Left ventricle myocardium superior (tissue), 1 donor: ENCODE data around the gene KCNQ1OT1. TPM values are rescaled to one million over a fixed set of nuclear protein-coding genes. Genes with fewer than 3 reads are reported as not detected.
A peak's percentile ranks its signal among the peaks of the same experiment; 100 is the strongest.

ENCODE experiments used
- ATAC-seq: fragments of 200-7000 bp; cut with Tn5 transposase; one replicate; pipeline ENCODE4 v1.9.1; 2020; ENCODE audit warnings: mild to moderate bottlenecking, moderate library complexity
- DNase-seq: peaks from one replicate; pipeline ENCODE4 v3.0.0-alpha.2; 2020
- intact Hi-C: fragments of 100-400 bp; cut with micrococcal nuclease; formaldehyde crosslinking; loops from one replicate; pipeline ENCODE4 v1.11.0; 2022
- total RNA-seq: library from RNA; stranded (reverse); fragmentation: NEBNext Ultra II Directional; extraction: Animal tissue kit (Norgen Biotek cat#: 25700); gene quantifications from one replicate; pipeline ENCODE4 v1.2.1, GENCODE V29; 2021
- donor health status: DM: no; HTN: yes; CAD: no; lungs with severe emphysema.

Gene KCNQ1OT1
- total RNA-seq, 1 donor from 2014 or later, result 0.35 TPM

DNA sequence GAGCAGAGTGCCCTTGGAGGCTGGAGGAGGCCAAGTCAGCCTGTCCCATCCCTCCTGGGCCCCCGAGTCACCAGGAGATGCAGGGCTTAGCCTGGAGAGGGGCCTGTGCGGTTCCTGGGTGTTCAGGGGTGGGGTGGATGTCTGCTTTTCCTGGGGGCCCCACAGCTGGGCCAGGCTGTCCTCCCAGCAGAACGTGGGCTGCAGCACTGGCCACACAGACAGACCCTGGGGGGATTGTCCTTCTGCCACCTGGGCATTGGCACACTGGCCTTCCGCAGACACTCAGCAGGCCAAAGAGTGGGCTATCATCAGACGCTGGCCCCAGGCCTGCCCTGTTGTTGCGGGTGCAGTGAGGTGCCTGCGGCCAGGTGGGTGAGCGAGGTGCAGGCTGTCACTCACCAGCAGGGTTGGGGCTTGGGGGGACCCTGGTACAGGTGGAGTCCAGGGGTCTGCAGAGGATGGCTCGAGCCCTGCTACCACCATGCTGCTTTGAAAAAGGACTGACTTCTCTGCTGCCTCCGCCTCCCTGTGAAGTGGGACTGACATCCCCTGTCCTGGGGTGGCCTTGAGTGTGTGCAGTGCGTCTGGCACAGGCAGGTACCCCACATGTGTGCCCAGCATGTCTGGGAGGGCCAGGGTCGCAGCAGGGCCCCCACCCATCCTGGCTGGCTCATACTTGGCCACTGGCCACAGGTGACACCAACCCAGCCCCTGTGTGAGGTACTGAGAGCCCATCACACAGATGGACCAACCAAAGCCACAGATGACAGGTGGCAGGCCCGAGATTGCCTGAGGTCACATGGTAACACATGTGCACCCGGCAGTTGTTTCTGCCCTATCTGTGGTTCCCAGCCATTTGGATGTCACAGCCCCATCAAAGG, 39.0 kb upstream of the KCNQ1OT1 start:
- intact Hi-C loops, result no loop called here
- no peak for DNase-seq
- no peak for ATAC-seq

DNA sequence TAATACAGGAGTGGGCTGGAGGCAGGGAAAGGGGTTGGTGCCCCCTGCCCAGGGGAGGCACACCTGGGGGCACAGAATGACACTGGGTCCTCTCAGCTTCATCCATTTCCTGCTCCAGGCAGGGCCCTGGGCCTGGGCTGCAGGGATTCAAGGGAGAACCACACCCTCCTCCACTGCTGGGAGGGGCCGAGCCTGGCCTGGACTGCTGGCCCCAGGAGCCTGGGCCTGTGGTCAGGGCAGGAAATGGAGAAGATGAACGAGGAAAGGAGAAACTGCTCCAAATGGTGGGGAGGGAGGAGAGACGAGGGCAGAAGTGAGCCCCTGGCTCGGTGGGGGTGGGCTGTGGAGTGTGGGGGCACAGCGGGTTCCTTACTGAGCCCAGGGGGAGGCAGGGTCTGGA, 38.1 kb upstream of the KCNQ1OT1 start:
- DNase-seq (peak; percentile 68), ATAC-seq (peak; percentile 54)
- intact Hi-C loops, result no loop called here

DNA sequence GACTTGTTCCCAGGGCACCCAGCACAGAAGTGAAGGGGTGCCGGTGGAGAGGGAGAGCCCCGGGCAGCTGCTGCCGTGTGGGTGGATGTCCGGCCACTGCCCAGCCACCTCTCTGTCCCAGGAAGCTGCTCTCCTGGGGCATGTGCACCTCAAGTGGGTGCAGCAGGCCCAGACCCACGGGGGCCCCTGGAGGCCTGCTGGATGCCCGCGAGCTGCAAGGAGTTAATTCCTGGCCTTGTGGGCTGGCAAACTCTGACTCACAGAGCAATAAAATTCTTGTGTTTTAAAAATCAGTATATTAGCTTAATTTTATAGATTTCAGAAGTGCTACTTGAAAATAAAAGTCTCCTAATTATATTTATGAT, 37.4 kb upstream of the KCNQ1OT1 start:
- DNase-seq, result no peak
- intact Hi-C loops, result no loop called here
- no peak for ATAC-seq

DNA sequence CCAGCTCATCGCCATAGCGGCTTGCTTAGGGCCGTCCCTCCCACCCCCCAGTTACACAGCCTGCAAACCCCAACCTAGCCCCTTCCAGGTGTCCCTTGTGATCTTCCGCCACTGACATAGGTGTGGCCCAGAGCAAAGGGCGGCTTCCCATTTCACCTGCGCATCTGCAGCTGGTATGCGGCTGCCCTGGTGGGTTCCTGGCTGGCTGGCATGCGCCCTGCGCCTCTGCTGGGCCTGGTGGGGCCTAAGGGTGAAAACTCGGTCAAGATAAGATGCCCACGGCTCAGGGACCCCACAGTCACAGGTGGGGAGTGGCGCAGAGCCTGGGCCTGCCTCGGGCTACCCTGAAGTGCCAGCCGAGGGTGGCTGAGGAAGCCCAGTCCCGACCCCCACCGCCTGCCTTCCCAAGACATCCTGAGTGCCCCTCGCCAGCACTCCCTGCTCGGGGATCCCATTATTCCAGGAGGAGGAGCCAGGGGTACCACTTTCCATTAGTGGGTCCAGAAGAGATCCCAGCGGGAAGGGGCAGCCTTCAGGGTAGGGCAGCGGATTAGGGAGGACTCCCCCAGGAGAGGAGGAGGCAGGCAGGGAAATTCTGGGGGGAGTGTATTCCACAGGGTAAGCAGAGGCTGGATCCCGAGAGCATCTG, 36.9 kb upstream of the KCNQ1OT1 start:
- ATAC-seq (no peak), DNase-seq (no peak)
- intact Hi-C loops, result no loop called here

DNA sequence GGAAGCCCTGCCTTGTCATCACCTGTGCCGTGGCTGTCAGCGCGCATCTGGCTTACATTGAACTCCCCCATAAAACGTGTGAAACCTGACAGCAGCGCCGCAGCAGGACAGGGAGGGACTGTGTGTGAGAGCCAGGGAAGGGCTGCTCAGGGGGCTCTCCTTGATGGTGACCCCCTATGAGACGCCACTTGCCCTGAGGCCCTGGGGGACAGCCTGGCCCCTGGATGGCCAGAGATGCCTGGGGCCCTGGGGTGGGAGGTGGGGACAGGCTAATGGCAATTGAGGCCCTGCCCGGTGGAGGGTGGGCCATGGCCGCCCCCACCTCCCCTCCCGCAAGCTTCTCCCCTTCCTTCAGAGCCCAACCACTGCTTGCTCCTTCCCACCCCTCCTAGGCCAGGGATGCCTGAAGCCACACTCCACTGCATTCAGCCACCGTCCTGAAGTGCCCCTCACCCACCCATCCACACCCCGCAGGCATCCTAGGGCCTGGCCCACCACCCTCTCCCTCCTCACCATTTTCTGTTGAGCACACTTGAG, 35.3 kb upstream of the KCNQ1OT1 start:
- ATAC-seq, result no peak
- DNase-seq, result no peak
- intact Hi-C loops, result no loop called here

DNA sequence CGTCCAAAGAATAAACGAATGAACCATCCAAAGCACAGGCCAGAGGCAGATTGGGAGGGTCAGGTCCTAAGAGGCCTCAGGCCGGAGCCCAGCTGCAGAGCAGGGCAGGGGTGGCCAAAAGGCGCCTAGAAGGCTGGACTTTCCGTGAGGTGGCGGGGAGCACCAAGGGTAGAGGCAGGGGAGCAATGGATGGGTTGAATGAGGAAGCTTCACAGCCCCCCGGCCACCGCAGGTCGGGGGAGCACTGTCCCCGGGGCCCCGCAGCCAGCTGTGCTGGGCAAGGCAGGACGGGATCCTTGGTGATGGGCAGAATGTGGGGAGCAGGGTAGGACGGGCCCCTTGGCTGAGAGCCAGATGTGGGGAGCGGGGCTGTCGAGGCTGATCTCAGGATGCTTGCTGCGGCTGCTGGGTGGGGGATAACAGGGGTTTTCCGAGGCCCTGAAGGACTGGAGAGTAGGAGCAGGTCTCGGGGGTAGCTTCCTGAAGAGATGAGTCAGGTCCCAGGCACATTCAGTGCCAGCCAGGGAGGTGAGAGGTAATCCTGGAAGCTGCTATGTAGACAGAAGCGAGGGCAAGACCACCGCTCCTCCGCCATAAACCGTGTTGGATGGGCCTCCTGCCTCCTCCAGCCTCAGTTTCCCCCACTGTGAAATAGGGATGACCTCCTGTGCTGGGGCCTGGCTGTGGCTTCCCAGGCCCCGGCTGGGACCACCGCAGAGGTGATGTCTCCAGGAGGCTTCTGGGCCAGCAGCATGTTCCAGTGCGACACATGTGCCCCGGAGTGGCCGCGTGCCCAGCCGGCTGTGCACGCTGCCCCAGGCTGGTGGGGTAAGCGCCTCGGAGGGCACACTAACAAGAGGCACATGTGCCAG, 34.6 kb upstream of the KCNQ1OT1 start:
- intact Hi-C loops, result no loop called here
- DNase-seq, result peak; percentile 21

DNA sequence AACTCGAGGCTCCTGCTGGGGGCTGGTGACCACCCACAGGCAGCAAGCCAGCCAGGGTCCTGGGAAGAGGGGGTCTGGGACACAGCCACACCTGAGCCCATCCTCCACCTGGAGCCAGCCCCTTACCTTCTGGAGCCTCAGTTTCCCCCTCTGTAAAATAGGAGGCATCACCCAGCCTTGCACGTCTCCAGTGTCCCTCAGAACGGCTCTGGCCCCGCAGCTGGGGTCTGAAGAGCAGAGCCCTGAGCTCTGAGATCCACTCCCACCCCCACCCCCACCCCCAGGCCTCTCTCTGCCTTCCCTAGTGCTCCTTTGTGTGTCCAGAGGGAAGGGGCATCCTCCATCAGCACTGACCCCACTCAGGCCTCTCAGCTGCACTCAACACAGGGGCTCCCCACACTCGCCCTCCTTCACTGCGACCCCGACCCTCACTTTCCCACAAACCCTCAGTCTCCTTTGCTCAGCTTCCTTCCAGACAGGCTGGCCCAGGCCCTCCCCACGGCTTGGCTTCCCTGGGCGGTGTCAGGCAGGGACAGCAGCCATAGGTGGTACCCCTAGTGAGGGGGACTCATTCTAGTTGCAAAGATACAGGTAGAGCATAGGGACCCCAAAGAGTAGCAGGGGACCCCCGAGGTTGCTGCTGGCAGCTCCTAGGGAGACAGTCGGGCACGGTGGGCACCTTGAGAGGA, 33.3 kb upstream of the KCNQ1OT1 start:
- ATAC-seq (no peak), DNase-seq (peak; percentile 20)
- intact Hi-C loops, result no loop called here

More for the DNA sequence above, 34.6 kb upstream of the KCNQ1OT1 start:
- ATAC-seq, result no peak

DNA sequence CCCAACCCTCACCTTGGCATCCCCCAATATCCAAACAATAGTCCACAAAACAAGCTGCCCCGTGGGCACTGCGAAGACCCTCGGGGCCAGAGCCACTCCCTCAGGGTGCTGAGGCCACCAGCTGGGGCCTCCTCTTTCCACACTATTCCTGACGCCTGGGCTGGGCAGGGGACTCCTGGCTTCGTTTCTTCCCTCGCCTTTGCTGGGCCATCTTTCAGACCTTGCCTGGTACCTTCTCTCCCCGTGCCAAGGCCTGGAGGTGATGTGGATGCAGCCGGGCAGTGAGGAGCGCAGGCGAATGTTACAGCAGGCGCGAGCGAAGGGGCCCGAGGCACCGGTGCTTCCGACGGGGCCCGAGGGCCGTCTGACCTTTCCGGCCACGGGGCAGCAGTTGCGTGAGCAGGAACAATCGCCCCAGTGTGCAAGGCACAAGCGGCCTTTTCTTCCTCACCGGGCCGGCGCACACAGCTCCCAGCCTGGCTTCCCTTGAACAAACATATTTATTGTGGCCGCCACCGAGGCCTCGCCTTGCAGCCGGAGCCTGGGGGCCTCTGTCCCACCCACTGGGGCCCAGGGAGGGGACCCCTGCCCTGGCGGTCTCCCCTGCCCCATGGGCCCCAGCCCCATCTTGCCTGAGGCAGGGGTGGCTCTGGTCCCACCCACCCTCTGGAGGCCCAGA, 32.6 kb upstream of the KCNQ1OT1 start:
- no peak for ATAC-seq
- no peak for DNase-seq

DNA sequence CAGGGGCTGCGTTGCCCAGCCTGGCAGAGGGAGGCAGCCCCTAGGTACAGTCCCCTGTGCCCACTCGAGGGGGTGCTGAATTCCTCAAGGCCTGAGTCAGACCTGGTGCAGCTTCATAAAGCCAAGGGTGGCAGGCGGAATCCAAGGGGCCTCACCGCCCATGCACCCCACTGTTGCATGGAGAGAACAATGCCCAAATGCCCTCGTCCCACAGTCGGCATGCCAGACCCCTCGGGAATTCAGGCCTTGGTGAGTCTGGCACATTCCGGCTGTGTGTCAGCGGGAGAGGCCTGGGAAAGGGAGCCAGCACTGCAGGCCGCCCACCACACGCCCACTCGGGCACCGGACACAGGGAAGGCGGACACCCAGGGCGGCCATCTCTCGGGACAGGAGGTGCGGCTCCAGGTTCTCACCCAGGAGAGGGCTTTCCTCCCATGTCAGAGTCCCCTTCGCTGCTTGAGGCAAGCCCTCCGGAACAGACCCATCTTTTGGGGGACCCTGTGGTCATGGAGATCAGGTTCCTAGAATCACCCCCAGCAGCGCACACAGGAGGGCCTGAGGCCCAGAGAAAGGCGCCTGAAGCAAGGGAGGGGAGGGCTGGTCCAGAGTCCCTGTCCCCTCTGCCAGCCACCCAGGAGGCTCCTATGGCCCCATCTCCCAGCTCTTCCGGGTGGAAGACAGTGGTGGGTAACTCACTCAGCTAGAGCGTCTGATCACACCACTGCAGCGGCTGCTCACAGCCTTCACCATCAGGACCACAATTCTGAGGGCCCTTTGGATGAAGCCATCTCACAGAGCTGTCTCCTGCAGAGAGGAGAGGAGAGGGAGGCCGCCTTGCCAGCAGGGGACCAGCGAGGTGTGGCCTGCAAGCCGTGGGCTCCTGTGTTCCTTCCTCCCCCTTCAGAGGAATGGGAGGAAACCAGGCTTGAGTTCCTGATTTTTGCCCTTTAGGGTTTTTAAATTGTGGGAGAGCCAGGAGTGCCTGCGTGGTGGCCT, 31.6 kb upstream of the KCNQ1OT1 start:
- DNase-seq (no peak), ATAC-seq (no peak)
- intact Hi-C loops, result no loop called here

More for the DNA sequence above, 32.6 kb upstream of the KCNQ1OT1 start:
- intact Hi-C loops, result no loop called here

DNA sequence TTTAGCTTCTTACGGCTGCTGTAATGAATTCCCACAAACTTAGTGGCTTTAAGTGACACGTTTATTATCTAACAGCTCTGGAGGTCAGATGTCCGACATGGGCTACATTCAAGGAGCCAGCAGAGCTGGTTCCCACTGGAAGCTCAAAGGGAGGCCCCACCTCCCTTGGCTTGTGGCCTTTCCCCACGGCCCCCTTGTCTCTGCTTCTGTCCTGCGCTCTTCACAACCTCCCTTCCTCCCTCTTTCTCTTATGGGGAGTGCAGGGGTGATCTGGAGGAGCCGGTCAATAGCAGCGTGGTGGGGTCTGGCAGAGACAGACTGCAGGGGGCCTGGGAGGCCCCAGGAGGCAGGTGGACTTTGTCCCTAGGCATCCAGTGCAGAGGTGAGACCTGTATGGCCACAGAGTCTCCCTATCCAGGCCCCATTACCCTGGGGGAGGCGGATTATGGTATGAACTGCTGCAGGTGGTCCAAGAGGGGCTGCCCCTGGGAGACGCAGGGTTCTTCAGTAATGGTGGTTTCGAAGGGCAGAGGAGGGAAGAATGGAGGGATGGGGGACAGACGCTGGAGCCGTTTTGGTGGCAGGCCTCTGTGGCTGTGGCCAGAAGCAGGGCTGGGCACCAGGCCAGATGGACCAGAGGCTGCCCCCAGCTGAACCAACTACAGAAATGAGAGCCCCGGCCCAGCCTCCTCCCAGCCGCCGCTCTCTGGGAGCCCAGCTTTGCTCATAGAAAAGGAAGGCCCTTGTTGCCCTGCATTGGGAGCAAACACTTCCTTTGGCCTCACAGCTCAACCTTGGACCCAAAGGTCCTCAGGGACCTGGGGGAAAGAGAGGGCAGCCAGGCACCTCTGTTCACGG, 30.7 kb upstream of the KCNQ1OT1 start:
- peak; percentile 71 for DNase-seq
- ATAC-seq, result peak; percentile 49
- intact Hi-C loops, result no loop called here

DNA sequence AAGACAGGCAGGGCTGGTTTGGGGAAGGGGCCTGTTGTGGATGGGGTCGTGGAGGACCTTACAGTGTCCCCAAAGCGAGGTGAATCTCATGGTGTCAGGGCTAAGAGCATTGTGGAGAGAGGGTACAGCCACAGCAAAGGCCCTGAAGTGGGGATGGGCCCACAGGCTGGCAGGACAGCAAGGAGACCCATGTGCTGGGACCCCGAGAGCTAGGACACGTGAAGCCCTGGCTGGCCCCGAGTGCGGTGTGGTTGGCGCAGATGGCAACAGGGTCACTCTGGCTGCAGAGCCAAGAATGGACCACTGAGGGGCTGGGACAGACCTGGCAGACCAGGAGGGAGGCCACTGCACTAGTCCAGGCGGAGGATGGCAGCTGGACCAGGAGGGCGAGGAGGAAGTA, 30.0 kb upstream of the KCNQ1OT1 start:
- DNase-seq, result no peak
- no peak for ATAC-seq
- intact Hi-C loops, result no loop called here

DNA sequence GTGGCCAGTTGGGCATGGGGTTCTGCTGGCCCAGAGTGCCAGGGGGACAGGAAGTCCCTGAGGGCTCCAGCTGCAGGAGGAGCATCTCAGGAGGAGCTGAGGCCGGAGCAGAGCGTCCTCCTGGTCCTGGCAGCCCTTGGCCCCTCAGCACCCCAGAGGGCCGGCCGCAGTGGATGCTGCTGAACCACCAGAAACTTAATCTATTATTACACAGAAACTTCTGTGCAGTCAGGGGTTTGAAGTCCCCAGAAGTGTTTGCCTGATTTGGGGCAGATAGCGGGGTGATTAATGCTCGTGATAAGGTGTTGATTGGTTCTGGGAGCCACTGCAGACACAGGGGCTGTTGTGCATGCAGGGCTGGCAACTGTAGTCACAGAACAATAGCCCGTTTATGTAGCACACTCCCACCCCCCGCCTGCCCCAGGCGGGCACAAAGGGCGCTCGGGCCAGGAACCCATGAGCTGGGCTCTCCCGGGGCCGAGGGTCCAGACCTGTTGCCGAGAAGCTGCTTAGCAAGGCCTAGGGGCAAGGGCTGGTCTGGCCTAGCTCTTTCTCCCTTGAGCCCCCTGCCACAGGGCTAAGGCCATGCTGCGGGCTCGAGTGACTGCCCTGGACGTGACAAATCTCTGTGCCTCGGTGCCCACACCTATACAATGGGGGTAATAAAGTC, 29.0 kb upstream of the KCNQ1OT1 start:
- ATAC-seq (no peak), DNase-seq (no peak)
- intact Hi-C loops, result no loop called here

DNA sequence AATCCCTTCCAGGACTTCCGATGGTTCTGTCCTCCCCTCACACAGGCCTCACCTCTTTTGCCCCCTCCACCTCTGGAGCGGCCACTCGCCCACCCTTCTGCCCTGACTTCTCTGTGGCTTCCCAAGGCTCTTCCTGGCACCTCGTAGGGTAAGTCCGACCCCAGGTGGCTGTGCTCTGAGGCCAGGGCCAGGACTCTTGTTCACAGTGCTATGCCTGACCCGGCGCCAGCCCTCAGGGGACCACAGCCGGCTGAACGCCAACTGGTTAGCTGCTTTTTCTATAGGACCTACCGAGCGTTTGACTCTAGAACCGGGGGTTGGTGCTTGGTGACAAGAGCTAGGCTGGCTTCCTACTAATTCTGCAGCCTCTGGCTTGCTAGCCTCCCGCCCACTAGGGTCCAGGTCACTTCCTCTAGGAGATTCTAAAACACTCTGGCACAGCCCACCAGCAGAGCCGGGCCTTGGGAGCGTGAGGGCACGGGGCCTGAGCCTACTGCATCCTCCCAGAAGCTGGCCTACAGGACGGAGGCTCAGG, 28.4 kb upstream of the KCNQ1OT1 start:
- no peak for DNase-seq
- ATAC-seq, result no peak
- intact Hi-C loops, result no loop called here

DNA sequence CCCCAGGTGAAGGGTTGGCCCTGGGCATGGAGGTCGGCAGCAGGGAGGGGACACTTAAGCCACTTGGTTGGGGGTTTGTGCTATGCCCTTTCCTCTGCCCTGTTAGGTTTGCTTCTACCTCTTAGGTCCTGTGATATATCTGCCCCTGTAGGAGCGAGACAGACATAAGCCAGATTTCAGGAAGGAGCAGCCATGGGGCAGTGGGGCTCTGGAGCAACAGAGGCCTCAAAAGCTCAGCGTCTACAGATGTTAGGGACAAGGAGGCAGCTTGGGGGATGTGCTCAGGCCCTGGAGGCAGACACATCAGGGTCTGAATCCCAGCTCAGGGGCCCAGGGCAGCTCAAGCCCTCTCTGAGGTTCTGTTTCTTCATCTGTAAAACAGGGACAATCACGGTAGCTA, 27.2 kb upstream of the KCNQ1OT1 start:
- intact Hi-C loops, result no loop called here
- ATAC-seq (no peak), DNase-seq (no peak)
